NCI-H1048 (cell line): Measurements from ENCODE around the gene ADAMTSL1.

ENCODE experiments used
- DNase-seq: peaks from one replicate; lab custom pipeline; 2025; lab: John Stamatoyannopoulos, UW

Gene ADAMTSL1

GRCh38 chr9:18741359-18741758 lies 267.4 kb downstream of the ADAMTSL1 start:
- no peak for DNase-seq

GRCh38 chr9:18741945-18742344 lies 268.0 kb downstream of the ADAMTSL1 start:
- DNase-seq, result no peak

DNA sequence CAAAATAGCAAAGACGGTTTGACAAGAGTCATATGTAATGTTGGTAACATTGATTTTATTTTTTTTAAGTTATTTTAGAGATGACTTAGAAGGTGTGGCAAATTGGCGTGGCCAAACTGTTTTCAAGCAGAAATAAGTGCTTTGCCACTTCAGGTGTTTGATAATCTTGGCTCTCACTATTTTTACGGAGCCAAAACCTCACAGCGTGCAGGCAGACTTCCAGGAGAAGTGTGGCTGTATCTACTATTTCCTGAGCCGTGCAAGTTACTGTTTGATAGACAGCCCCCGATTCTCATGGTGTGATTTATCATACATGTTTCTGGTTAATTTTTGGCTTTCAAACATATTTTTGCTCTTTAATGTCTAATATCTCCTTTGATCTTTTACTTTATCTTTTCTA lies 269.5 kb downstream of the ADAMTSL1 start:
- no peak for DNase-seq

DNA sequence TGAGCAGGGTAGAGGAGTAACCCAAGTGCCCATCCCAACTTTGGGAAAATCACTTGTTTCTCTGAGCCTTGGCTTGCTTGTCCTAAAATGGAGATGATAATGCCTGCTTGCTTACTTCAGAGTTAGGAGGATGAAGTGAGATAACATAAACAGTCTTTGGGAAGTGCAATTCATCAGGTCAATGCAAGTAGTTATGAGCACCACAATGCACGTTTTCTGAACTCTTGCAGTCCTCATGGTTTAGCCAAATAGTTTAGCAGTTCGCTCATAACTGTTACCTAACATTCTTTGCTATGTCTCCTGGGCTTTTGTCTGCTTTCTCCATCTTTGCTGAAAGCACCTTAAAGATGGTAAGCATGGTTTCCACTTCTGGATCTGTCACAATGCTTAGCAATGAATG lies 270.0 kb downstream of the ADAMTSL1 start:
- no peak for DNase-seq

DNA sequence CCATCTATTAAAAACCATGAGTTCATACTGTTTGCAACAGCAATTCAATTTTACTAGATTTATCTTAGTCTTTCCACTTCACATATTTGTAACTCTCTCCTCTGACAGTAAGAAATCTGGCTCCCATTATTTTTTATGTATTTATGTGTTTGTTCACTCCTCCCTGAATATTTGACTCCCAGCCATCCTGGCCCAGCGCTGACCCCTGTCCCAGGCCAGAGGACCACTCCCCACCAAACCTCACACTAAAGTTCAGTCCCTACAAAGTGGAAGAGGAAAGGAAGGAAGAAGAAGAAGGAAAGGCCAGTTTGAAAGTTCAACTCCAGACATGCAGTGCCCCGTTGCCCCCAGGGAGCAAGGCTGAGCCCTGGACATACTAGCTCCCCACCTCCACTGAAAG lies 271.8 kb downstream of the ADAMTSL1 start:
- no peak for DNase-seq

DNA sequence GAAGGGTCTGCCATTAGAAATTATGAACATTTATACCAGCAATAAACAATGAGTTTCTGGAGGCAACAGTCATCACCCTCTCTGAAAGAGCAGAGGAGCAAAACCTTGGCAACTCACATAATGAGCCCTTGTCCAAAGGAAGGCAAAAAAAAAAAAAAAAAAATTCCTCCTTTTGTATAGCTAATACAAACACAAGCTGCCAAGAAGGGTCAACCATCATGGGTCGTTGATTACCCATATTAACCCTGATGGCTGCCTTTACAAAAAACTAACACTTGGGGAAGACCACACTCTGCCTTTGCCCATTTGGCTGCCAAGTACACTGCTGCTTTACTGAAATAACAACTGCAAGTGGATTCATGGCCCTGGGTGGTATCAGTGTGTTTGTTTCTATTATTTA lies 272.7 kb downstream of the ADAMTSL1 start:
- no peak for DNase-seq

DNA sequence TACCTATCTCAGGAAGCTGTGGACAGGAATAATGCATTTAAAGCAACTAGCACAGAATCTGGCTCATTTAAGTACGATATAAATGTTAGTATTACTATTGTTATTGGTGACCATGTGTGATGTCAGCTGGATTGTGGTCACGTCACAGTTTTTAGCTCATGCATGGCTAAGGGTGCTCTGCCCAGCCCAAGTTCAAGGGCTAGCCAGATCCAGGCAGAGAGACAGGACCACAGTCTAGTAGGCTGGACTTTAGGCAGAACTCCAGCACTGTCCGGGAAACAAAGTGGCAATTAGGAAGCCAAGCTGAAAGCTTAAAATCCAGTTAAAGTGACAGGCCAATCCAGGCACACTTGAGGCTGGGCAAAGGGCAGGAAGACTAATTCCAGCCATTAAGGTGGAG lies 273.6 kb downstream of the ADAMTSL1 start:
- no peak for DNase-seq

- no peak for DNase-seq
These were observed 274.3 kb downstream of the ADAMTSL1 start for GRCh38 chr9:18748251-18748701.

- no peak for DNase-seq
These were observed 275.8 kb downstream of the ADAMTSL1 start for GRCh38 chr9:18749711-18750110.

DNA sequence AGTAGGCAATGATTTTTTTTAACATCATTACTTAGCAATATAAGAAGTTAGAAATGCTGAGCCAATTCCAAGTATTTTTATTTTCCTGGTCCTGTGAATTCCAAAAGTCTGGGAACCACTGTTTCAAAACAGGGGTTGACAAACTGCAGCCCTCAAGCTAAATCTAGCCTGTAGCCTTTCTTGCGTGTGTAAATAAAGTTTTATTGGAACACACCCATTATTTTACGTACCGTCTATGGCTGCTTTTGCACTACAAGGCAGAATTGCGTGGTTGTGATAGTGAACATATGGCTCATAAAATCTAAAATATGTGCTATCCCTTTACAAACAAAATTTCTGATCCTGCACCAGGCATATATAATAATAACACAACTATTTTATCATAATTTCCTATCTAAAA lies 280.0 kb downstream of the ADAMTSL1 start:
- no peak for DNase-seq

DNA sequence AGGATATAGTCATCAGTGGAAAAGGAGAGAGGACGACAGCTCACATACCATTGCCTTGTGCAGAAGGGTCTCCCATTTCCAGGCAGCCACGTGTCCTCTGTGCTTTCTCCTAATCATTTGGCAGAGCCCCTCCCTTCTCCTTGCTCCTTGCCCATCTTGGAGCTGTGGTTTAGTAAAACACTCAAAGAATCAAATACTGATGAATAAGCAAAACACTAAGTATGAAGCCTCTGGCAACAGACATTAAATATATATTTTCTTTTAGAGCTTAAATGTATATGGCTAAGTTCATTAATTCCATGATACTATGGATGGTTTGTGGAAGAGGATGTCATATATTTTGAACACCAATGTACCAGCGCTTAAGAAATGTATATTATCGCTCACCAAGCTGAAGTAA lies 280.6 kb downstream of the ADAMTSL1 start:
- DNase-seq, result no peak

GRCh38 chr9:18755263-18755662 lies 281.3 kb downstream of the ADAMTSL1 start:
- no peak for DNase-seq

GRCh38 chr9:18756712-18757125 lies 282.8 kb downstream of the ADAMTSL1 start:
- no peak for DNase-seq

- no peak for DNase-seq
These were observed 285.9 kb downstream of the ADAMTSL1 start for GRCh38 chr9:18759827-18760226.

- no peak for DNase-seq
These were observed 287.9 kb downstream of the ADAMTSL1 start for GRCh38 chr9:18761742-18762300.

GRCh38 chr9:18766989-18767550 lies 293.1 kb downstream of the ADAMTSL1 start:
- no peak for DNase-seq

DNA sequence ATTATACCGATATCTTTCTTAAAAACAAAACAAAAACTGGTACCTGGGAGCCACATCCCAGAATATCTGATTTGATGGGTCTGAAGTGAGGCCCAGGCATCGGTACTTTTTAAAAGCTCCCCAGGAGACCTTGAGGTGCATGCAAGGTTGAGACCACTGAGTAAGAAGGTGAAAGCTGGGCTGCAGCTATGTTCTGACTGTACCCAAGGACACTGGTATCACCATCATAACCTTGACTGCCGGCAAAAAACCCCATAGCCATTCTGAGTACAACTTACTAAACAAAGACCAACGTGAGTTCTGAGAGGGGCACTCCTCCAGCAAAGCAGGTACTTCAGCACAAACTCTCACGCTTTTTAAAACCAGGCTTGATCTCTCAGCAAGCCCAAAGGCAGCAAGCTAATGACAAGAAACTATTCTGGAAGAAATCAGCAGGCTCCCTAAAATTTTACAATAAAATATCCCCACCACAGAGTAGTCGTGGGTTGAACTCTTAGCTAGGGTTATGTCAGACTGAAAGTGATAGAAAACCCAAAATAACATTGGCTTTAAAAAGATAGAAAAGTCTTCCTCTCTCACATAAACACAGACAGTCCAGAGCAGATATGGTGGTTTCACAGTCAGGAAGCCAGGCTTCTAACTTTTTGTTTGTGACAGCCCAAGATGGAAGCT lies 295.1 kb downstream of the ADAMTSL1 start:
- DNase-seq, result no peak

- DNase-seq, result no peak
These were observed 296.4 kb downstream of the ADAMTSL1 start for GRCh38 chr9:18770131-18770908.

DNA sequence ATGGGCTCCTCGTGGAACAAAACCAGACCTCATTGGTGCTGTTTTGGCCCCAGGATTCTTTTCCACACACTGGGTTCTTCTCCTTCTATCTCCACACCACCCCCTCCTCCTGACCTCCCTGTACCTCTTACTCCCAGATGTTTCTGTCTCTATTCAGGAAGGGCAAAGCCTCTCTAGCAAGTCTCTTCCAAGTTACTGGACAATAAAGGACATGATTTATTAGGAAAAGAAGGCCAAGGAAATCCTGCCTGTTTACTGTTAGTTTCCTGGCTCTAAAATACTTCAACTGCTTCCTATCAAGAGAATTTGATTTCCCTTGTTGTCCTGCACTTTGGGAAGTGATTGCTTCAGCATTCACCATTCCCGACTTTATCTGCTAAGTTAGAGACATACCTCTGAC lies 297.1 kb downstream of the ADAMTSL1 start:
- no peak for DNase-seq

DNA sequence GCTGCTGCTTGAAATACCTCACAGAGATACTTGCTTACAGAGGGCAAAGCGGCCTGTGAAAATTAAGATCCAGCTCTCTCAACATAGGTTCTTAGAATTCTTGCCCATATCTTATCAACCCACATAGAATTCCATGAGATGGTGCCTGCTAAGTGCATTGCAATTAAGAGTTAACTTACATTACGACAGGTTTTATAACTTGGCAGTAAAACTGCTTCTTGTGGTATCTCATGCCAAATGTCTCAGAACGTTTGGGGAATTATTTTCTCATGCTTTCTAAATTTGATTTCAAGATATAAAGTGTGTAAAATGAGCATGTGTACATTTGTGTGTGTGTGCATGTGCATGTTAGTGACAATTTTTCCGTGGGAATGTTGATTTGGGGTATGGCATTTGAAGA lies 297.8 kb downstream of the ADAMTSL1 start:
- DNase-seq, result no peak

GRCh38 chr9:18775241-18775640 lies 301.3 kb downstream of the ADAMTSL1 start:
- no peak for DNase-seq

DNA sequence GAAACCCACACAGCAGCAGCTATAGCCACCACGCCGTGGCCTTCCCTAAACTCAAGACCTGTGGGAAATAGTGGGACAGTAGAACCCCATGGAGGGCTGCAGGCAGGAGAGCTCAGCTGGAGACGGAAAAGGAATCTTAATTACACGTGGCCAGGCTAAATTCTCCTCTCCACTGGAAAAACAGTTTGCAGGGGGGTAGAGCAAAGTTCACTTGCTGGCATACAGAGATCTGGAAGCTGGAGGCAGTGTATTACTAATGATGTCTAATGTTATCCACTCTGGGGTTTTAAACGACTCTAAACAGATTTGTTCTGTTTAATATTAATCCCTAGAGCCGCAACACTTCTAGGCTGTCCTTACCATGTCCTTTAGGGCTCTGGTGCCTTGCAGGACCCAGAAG lies 302.0 kb downstream of the ADAMTSL1 start:
- DNase-seq, result no peak
